ENCODE results near the gene RPL27A. TPM values are rescaled to one million over a fixed set of nuclear protein-coding genes. Genes with fewer than 3 reads are reported as not detected.

Gene RPL27A
- total RNA-seq, 1 experiment from 2014 or later, result 1,103 TPM

DNA sequence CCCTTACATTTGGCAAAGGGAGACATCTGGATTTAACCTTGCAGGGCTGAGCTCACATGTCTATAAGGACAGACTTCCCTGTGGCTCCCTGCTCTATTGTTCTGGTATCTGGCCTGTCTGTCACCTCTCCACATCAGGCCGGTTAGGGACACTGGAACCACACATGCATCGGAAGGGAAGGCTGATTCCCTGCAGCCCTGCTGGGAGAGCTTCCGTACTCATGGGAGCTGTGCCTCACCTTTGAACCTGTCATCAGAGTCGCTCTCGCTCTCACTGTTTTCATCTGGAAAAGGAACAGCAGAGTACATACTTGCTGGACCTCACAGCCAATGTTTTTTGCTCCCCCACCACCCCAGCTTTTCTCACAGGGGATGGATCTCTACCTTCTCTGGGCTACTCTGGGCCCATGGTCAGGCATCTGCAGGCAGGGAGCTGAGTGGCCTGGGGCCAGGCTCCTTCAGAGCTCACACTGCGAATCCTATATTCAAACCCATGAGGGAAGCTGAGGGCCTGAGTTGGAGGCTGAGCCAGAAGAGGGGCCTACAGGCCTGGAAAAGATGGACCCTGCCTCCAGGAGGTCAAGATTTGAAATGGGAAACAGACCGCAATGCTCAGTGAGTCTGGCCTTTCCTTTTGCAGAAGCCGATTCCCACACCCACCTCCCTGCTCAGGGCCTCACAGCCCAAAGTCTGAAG lies 31.3 kb downstream of the RPL27A start (continued):
- TF ChIP-seq, protein P1, sequence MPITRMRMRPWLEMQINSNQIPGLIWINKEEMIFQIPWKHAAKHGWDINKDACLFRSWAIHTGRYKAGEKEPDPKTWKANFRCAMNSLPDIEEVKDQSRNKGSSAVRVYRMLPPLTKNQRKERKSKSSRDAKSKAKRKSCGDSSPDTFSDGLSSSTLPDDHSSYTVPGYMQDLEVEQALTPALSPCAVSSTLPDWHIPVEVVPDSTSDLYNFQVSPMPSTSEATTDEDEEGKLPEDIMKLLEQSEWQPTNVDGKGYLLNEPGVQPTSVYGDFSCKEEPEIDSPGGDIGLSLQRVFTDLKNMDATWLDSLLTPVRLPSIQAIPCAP (CRISPR knock-in tag; IDR thresholded peaks at IDR 0.05), result no peak

DNA sequence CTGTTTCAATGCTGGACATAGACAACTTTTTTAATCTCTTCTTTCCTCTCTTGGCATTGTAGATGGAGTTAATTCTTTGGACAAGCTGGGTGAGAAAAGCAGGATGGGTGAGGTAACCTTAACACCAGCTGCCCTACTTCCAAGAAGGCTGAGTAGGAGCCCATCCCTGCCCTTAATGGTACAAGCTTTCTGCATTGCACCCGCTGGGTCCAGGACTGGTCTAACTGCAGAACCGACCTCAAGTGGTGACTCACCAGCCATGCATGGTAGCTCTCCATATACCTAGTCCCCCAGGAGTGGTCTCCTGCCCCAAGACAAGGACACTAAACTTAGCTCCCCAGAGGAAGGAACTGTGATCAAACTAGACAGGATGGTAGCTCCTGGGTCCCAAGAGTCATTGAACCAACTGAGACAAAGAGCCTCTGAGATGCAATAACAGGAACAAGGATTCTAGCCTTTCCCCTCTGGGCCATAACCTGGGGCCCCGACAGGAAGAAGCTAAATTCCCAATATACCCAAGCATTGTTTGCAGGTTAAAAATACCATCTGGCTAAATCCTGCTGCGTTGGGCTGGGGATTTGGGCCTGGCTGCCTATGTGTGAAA lies 32.1 kb downstream of the RPL27A start:
- Mint-ChIP-seq H3K4me1 (peaks cover 19% of the 10 kb centered on the region), H3K27me3 (ENCODE audit: low read depth) (no peaks in the 10 kb centered on the region), H3K4me3 (no peak overlapping the region), H3K36me3 (peaks cover 16% of the 10 kb centered on the region), H3K27ac (no peak overlapping the region), H3K9me3 (no peaks in the 10 kb centered on the region)
- ATAC-seq, result no peak
- POLR2A ChIA-PET, result no interaction called here
- CTCF ChIA-PET, result interaction anchor here (1.0 kb wide), 1 partner anchor 15 kb away, joined by 3 read pairs; no protein-coding TSS in a partner anchor
- DNase-seq (ENCODE audit: low spot score), result no peak
- TF ChIP-seq TEAD4 (CRISPR knock-in tag; IDR thresholded peaks at IDR 0.05), result no peak
- TF ChIP-seq, protein P2, sequence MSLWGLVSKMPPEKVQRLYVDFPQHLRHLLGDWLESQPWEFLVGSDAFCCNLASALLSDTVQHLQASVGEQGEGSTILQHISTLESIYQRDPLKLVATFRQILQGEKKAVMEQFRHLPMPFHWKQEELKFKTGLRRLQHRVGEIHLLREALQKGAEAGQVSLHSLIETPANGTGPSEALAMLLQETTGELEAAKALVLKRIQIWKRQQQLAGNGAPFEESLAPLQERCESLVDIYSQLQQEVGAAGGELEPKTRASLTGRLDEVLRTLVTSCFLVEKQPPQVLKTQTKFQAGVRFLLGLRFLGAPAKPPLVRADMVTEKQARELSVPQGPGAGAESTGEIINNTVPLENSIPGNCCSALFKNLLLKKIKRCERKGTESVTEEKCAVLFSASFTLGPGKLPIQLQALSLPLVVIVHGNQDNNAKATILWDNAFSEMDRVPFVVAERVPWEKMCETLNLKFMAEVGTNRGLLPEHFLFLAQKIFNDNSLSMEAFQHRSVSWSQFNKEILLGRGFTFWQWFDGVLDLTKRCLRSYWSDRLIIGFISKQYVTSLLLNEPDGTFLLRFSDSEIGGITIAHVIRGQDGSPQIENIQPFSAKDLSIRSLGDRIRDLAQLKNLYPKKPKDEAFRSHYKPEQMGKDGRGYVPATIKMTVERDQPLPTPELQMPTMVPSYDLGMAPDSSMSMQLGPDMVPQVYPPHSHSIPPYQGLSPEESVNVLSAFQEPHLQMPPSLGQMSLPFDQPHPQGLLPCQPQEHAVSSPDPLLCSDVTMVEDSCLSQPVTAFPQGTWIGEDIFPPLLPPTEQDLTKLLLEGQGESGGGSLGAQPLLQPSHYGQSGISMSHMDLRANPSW (CRISPR knock-in tag; conservative IDR thresholded peaks at IDR 0.05; ENCODE audit: low read depth), result no peak
- TF ChIP-seq ZNF416 (CRISPR knock-in tag; IDR thresholded peaks at IDR 0.05), result no peak
- no peak for TF ChIP-seq JUN (CRISPR knock-in tag; IDR thresholded peaks at IDR 0.05)
- TF ChIP-seq, protein P3, sequence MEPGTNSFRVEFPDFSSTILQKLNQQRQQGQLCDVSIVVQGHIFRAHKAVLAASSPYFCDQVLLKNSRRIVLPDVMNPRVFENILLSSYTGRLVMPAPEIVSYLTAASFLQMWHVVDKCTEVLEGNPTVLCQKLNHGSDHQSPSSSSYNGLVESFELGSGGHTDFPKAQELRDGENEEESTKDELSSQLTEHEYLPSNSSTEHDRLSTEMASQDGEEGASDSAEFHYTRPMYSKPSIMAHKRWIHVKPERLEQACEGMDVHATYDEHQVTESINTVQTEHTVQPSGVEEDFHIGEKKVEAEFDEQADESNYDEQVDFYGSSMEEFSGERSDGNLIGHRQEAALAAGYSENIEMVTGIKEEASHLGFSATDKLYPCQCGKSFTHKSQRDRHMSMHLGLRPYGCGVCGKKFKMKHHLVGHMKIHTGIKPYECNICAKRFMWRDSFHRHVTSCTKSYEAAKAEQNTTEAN (CRISPR knock-in tag; IDR thresholded peaks at IDR 0.05), result no peak
- TF ChIP-seq SMAD3 (CRISPR knock-in tag; IDR thresholded peaks at IDR 0.05; ENCODE audit: borderline replicate concordance), result no peak
- TF ChIP-seq FOXP1 (CRISPR knock-in tag; IDR thresholded peaks at IDR 0.05; ENCODE audit: borderline replicate concordance), result no peak
- no peak for TF ChIP-seq ESRRA (CRISPR knock-in tag; IDR thresholded peaks at IDR 0.05; ENCODE audit: borderline replicate concordance)

DNA sequence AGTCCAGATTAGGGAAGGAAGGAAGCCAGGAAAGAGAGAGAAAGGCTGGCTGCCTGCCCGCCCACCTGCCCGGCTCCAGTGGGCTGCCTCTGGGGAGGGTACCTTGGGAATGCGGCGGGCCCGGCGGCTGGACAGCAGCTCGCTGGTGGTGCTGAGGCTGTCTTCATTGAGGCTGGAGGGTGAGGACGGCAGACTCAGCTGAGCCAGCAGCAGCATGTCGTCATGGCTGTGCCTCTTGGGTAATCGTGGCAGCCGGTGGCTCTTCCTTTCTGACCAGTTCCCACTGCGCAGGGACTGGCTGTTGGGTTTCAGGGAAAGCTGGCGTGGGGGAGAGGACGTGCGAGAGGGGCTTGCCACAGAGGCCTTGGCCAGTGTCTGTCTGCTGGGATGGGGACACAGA lies 32.9 kb downstream of the RPL27A start:
- Mint-ChIP-seq H3K27me3 (ENCODE audit: low read depth) (no peaks in the 10 kb centered on the region), H3K4me1 (peaks cover 19% of the 10 kb centered on the region), H3K4me3 (no peak overlapping the region), H3K27ac (peak overlapping the region; percentile 68; the same call in 1 of the 2 replicates), H3K9me3 (no peaks in the 10 kb centered on the region), H3K36me3 (peaks cover 16% of the 10 kb centered on the region)
- POLR2A ChIA-PET, result no interaction called here
- ATAC-seq (no peak), DNase-seq (ENCODE audit: low spot score) (no peak)
- CTCF ChIA-PET, result interaction anchor here (1.0 kb wide), 1 partner anchor 15 kb away, joined by 3 read pairs; no protein-coding TSS in a partner anchor
- TF ChIP-seq ZNF138 (CRISPR knock-in tag; conservative IDR thresholded peaks at IDR 0.05) (no peak), PRRX2 (CRISPR knock-in tag; IDR thresholded peaks at IDR 0.05) (no peak), ZNF263 (CRISPR knock-in tag; IDR thresholded peaks at IDR 0.05; ENCODE audit: low read depth) (no peak), GABPB1 (CRISPR knock-in tag; IDR thresholded peaks at IDR 0.05) (no peak), OVOL2 (CRISPR knock-in tag; IDR thresholded peaks at IDR 0.05; ENCODE audit: borderline replicate concordance) (no peak)
- TF ChIP-seq, protein P4, sequence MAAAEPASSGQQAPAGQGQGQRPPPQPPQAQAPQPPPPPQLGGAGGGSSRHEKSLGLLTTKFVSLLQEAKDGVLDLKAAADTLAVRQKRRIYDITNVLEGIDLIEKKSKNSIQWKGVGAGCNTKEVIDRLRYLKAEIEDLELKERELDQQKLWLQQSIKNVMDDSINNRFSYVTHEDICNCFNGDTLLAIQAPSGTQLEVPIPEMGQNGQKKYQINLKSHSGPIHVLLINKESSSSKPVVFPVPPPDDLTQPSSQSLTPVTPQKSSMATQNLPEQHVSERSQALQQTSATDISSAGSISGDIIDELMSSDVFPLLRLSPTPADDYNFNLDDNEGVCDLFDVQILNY (CRISPR knock-in tag; IDR thresholded peaks at IDR 0.05), result no peak
- TF ChIP-seq, protein P5, sequence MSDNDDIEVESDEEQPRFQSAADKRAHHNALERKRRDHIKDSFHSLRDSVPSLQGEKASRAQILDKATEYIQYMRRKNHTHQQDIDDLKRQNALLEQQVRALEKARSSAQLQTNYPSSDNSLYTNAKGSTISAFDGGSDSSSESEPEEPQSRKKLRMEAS (CRISPR knock-in tag; IDR thresholded peaks at IDR 0.05), result no peak
- TF ChIP-seq, protein P6, sequence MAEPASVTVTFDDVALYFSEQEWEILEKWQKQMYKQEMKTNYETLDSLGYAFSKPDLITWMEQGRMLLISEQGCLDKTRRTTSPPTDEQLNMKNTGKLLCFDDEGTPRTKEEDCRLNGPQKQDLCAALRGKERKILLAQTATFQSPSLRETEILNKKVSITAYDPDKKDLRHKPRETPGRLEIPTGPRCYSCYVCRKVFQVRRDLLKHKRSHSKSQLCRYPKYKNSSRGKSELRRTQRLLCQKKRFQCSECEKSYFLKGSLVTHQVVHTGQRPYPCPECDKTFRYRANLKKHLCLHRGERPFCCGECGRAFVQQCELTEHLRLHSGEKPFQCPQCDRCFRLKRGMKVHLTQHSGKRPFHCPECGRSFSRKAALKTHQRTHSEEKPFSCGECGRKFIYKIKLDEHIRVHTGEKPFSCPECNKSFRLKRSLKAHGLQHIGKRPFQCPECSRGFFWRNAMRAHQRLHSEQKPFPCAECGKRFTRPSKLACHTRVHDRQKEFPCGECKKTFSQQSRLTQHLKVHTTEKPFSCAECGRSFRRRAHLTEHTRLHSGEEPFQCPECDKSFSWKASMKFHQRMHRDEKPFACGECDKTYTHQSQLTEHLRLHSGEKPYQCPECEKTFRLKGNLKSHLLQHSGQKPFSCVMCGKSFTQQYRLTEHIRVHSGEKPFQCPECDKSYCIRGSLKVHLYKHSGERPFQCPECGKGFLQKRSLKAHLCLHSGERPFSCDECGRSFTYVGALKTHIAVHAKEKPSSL (CRISPR knock-in tag; conservative IDR thresholded peaks at IDR 0.05), result no peak
- TF ChIP-seq, protein P7, sequence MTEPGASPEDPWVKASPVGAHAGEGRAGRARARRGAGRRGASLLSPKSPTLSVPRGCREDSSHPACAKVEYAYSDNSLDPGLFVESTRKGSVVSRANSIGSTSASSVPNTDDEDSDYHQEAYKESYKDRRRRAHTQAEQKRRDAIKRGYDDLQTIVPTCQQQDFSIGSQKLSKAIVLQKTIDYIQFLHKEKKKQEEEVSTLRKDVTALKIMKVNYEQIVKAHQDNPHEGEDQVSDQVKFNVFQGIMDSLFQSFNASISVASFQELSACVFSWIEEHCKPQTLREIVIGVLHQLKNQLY (CRISPR knock-in tag; IDR thresholded peaks at IDR 0.05), result no peak
- TF ChIP-seq, protein P8, sequence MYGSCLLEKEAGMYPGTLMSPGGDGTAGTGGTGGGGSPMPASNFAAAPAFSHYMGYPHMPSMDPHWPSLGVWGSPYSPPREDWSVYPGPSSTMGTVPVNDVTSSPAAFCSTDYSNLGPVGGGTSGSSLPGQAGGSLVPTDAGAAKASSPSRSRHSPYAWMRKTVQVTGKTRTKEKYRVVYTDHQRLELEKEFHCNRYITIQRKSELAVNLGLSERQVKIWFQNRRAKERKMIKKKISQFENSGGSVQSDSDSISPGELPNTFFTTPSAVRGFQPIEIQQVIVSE (CRISPR knock-in tag; IDR thresholded peaks at IDR 0.05; ENCODE audit: borderline replicate concordance), result no peak
- TF ChIP-seq, protein P9, sequence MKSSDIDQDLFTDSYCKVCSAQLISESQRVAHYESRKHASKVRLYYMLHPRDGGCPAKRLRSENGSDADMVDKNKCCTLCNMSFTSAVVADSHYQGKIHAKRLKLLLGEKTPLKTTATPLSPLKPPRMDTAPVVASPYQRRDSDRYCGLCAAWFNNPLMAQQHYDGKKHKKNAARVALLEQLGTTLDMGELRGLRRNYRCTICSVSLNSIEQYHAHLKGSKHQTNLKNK (CRISPR knock-in tag; IDR thresholded peaks at IDR 0.05), result no peak
